Loucy (cell line): ENCODE results near the gene UGT3A1.
A peak's percentile ranks its signal among the peaks of the same experiment; 100 is the strongest.
"Not testable (repeated sequence)": the region's sequence is repeated elsewhere in the genome, so short reads cannot be mapped to it uniquely, and the experiment has no call there.

Experiments used
- H2AFZ ChIP-seq: fragments of 200-600 bp; sonication (generic); 2 replicates; pipeline ENCODE4 v1.6.0; 2016; ENCODE audit warnings: antibody characterized with exemption, mild to moderate bottlenecking, low read length, moderate library complexity
- H3F3A ChIP-seq: fragments of 200-600 bp; 2 replicates; pipeline ENCODE4 v1.6.0; 2016; ENCODE audit warnings: antibody characterized with exemption, low read depth, mild to moderate bottlenecking
- H3K27me3 ChIP-seq: fragments of 200-600 bp; sonication (generic); 2 replicates; pipeline ENCODE4 v1.6.1; 2014; ENCODE audit warnings: low read length, mild to moderate bottlenecking; ENCODE audit not compliant: insufficient read depth, poor library complexity, severe bottlenecking
- H3K36me3 ChIP-seq: fragments of 200-600 bp; sonication (generic); 2 replicates; pipeline ENCODE4 v1.6.1; 2016; ENCODE audit warnings: low read length; ENCODE audit not compliant: insufficient read depth
- H3K4me1 ChIP-seq: fragments of 200-600 bp; sonication (generic); 2 replicates; pipeline ENCODE4 v1.5.1; 2014; ENCODE audit warnings: low read length, mild to moderate bottlenecking; ENCODE audit not compliant: insufficient read depth, poor library complexity, severe bottlenecking
- H3K4me2 ChIP-seq: fragments of 200-600 bp; sonication (generic); 2 replicates; pipeline ENCODE4 v1.6.0; 2014; ENCODE audit warnings: antibody characterized with exemption, low read length, low read depth, mild to moderate bottlenecking; ENCODE audit not compliant: poor library complexity, severe bottlenecking
- H3K4me3 ChIP-seq: fragments of 200-600 bp; sonication (generic); 2 replicates; pipeline ENCODE4 v1.5.1; 2014; ENCODE audit warnings: low read length, mild to moderate bottlenecking, mixed read lengths; ENCODE audit not compliant: poor library complexity, severe bottlenecking
- H3K79me2 ChIP-seq: fragments of 200-600 bp; sonication (generic); 2 replicates; pipeline ENCODE4 v1.6.1; 2014; ENCODE audit warnings: low read length; ENCODE audit not compliant: insufficient read depth
- H3K9ac ChIP-seq: fragments of 200-600 bp; sonication (generic); 2 replicates; pipeline ENCODE4 v1.6.0; 2014; ENCODE audit warnings: mild to moderate bottlenecking, low read depth, low read length, moderate library complexity; ENCODE audit not compliant: poor library complexity, severe bottlenecking
- H3K9me2 ChIP-seq: fragments of 200-600 bp; sonication (generic); replicated peaks from 2 replicates; pipeline ENCODE4 v1.6.1; 2016; ENCODE audit warnings: low read depth, low read length, mixed read lengths
- H3K9me3 ChIP-seq: fragments of 200-600 bp; sonication (generic); 2 replicates; pipeline ENCODE4 v1.6.1; 2014; ENCODE audit warnings: mild to moderate bottlenecking, antibody characterized with exemption, low read length, low read depth; ENCODE audit not compliant: insufficient read depth
- H4K20me1 ChIP-seq: fragments of 200-600 bp; sonication (generic); 2 replicates; pipeline ENCODE4 v1.6.0; 2014; ENCODE audit warnings: antibody characterized with exemption, low read length, mild to moderate bottlenecking; ENCODE audit not compliant: insufficient read depth, poor library complexity, severe bottlenecking
- CTCF ChIP-seq: fragments of 200-600 bp; sonication (generic); conservative IDR thresholded peaks from 2 replicates; pipeline ENCODE4 v1.5.1; 2014; ENCODE audit warnings: mild to moderate bottlenecking, antibody characterized with exemption, low read length
- EZH2phosphoT487 ChIP-seq: fragments of 200-600 bp; IDR thresholded peaks from 2 replicates; pipeline ENCODE4 v1.6.1; 2018; ENCODE audit warnings: antibody characterized with exemption, mild to moderate bottlenecking, moderate library complexity, borderline replicate concordance

Gene UGT3A1

GRCh38 chr5:35988529-35988928, 2.7 kb downstream of the UGT3A1 start:
- Histone ChIP-seq H3K36me3 (no peaks in the 10 kb centered on the region), H3K9me2 (no peaks in the 10 kb centered on the region), H3K4me3 (no peak overlapping the region), H2AFZ (peak overlapping the region; percentile 46; the same call in 1 of the 2 replicates), H3K4me2 (no peak overlapping the region), H3F3A (no peaks in the 10 kb centered on the region), H3K9ac (no peak overlapping the region), H3K79me2 (no peaks in the 10 kb centered on the region), H3K9me3 (no peaks in the 10 kb centered on the region), H4K20me1 (no peaks in the 10 kb centered on the region), H3K27me3 (no peaks in the 10 kb centered on the region), H3K4me1 (no peaks in the 10 kb centered on the region)
- TF ChIP-seq EZH2phosphoT487 (no peak), CTCF (no peak)

GRCh38 chr5:35987776-35988175, 3.4 kb downstream of the UGT3A1 start:
- TF ChIP-seq EZH2phosphoT487 (no peak), CTCF (no peak)
- H3K9ac ChIP-seq = no peak overlapping the region
- H2AFZ ChIP-seq = no peak overlapping the region
- H3K27me3 ChIP-seq = no peaks in the 10 kb centered on the region
- H3F3A ChIP-seq = no peaks in the 10 kb centered on the region
- H3K4me1 ChIP-seq = no peaks in the 10 kb centered on the region
- H3K79me2 ChIP-seq = no peaks in the 10 kb centered on the region
- no peaks in the 10 kb centered on the region; the same call in 1 of the 2 replicates for H3K9me3 ChIP-seq
- H3K36me3 ChIP-seq = no peaks in the 10 kb centered on the region
- H4K20me1 ChIP-seq = no peaks in the 10 kb centered on the region
- H3K4me3 ChIP-seq = no peak overlapping the region
- no peaks in the 10 kb centered on the region for H3K9me2 ChIP-seq
- no peak overlapping the region for H3K4me2 ChIP-seq

- Histone ChIP-seq H2AFZ (no peak overlapping the region), H3K27me3 (no peaks in the 10 kb centered on the region), H3K79me2 (no peaks in the 10 kb centered on the region), H3F3A (no peaks in the 10 kb centered on the region), H3K4me1 (peaks cover 5% of the 10 kb centered on the region), H3K9ac (no peak overlapping the region), H3K9me2 (no peaks in the 10 kb centered on the region), H4K20me1 (no peaks in the 10 kb centered on the region), H3K36me3 (no peaks in the 10 kb centered on the region), H3K4me2 (no peak overlapping the region), H3K4me3 (no peak overlapping the region), H3K9me3 (peaks cover 22% of the 10 kb centered on the region)
- no peak for TF ChIP-seq EZH2phosphoT487
- TF ChIP-seq CTCF = no peak
These were observed 11.5 kb downstream of the UGT3A1 start for GRCh38 chr5:35979715-35980114.

- not testable (repeated sequence) for H3K9ac ChIP-seq, H3K27me3 ChIP-seq, H3K4me2 ChIP-seq, H3K4me3 ChIP-seq, H2AFZ ChIP-seq, H3F3A ChIP-seq, H3K9me2 ChIP-seq, H3K36me3 ChIP-seq, H4K20me1 ChIP-seq, H3K79me2 ChIP-seq
- H3K4me1 ChIP-seq = peaks cover 20% of the 10 kb centered on the region
- peaks cover 13% of the 10 kb centered on the region for H3K9me3 ChIP-seq
These were observed 14.3 kb downstream of the UGT3A1 start for GRCh38 chr5:35976859-35977258.
